Upper lobe of right lung (tissue), 1 donor: Measurements from ENCODE around the gene EIF5B. TPM values are rescaled to one million over a fixed set of nuclear protein-coding genes. Genes with fewer than 3 reads are reported as not detected.

ENCODE experiments used
- ATAC-seq: fragments of 200-7000 bp; cut with Tn5 transposase; one replicate; pipeline ENCODE4 v1.9.1; 2020; ENCODE audit warnings: mild to moderate bottlenecking, moderate library complexity
- DNase-seq: peaks from one replicate; pipeline ENCODE4 v3.0.0-alpha.2; 2020
- H3K27ac ChIP-seq: fragments of 200-600 bp; one replicate; pipeline ENCODE4 v1.8.0; 2022
- H3K27me3 ChIP-seq: fragments of 200-600 bp; one replicate; pipeline ENCODE4 v1.8.0; 2022; ENCODE audit warnings: mild to moderate bottlenecking
- H3K36me3 ChIP-seq: fragments of 200-600 bp; one replicate; pipeline ENCODE4 v1.8.0; 2022
- H3K4me1 ChIP-seq: fragments of 200-600 bp; one replicate; pipeline ENCODE4 v1.8.0; 2022
- H3K4me3 ChIP-seq: fragments of 200-600 bp; one replicate; pipeline ENCODE4 v1.8.0; 2022; ENCODE audit warnings: mild to moderate bottlenecking
- H3K9me3 ChIP-seq: fragments of 200-600 bp; one replicate; pipeline ENCODE4 v1.8.0; 2022
- CTCF ChIP-seq: fragments of 200-600 bp; IDR thresholded peaks from one replicate; pipeline ENCODE4 v1.8.0; 2022; ENCODE audit warnings: antibody characterized with exemption
- intact Hi-C: fragments of 100-400 bp; cut with DNase I; formaldehyde crosslinking; loops from one replicate; pipeline ENCODE4 v1.11.0; 2022
- total RNA-seq: library from RNA; stranded (reverse); fragmentation: NEBNext Ultra II Directional; extraction: Animal tissue kit (Norgen Biotek cat#: 25700); gene quantifications from one replicate; pipeline ENCODE4 v1.2.1, GENCODE V29; 2021
- donor health status: DM: no; HTN: yes; CAD: no; lungs with severe emphysema.

Gene EIF5B
- total RNA-seq, 1 donor from 2014 or later = 30.4 TPM

GRCh38 chr2:99389946-99390345 is 52.8 kb downstream of the EIF5B start:
- ATAC-seq = no peak
- Histone ChIP-seq H3K27me3 (no peaks in the 10 kb centered on the region), H3K4me1 (no peaks in the 10 kb centered on the region), H3K9me3 (no peaks in the 10 kb centered on the region), H3K4me3 (no peak overlapping the region), H3K27ac (no peak overlapping the region), H3K36me3 (peaks cover 61% of the 10 kb centered on the region)
- no peak for TF ChIP-seq CTCF
- DNase-seq = no peak
- intact Hi-C loops = no loop called here

GRCh38 chr2:99395589-99396130 is 58.5 kb downstream of the EIF5B start:
- H3K36me3 ChIP-seq = peaks cover 98% of the 10 kb centered on the region

GRCh38 chr2:99397266-99397920 is 60.2 kb downstream of the EIF5B start:
- no peak for TF ChIP-seq CTCF
- no peaks in the 10 kb centered on the region for H3K27me3 ChIP-seq
- H3K9me3 ChIP-seq = no peaks in the 10 kb centered on the region
- H3K36me3 ChIP-seq = peaks cover 100% of the 10 kb centered on the region
- intact Hi-C loops = no loop called here
- H3K4me1 ChIP-seq = no peaks in the 10 kb centered on the region
- H3K4me3 ChIP-seq = no peak overlapping the region
- H3K27ac ChIP-seq = no peak overlapping the region
- DNase-seq (no peak), ATAC-seq (no peak)

More at GRCh38 chr2:99395589-99396130, 58.5 kb downstream of the EIF5B start:
- no peak for DNase-seq
- H3K9me3 ChIP-seq = no peaks in the 10 kb centered on the region
- no peak for TF ChIP-seq CTCF
- H3K4me1 ChIP-seq = no peaks in the 10 kb centered on the region
- H3K4me3 ChIP-seq = no peak overlapping the region
- intact Hi-C loops = no loop called here
- H3K27me3 ChIP-seq = no peaks in the 10 kb centered on the region
- H3K27ac ChIP-seq = no peak overlapping the region
- ATAC-seq = peak; percentile 46

- ATAC-seq = no peak
- no peak overlapping the region for H3K27ac ChIP-seq
Measured at GRCh38 chr2:99398303-99398702, 61.1 kb downstream of the EIF5B start.

GRCh38 chr2:99399063-99399462 is 61.9 kb downstream of the EIF5B start:
- Histone ChIP-seq H3K9me3 (no peaks in the 10 kb centered on the region), H3K36me3 (peaks cover 100% of the 10 kb centered on the region), H3K27ac (no peak overlapping the region), H3K4me1 (no peaks in the 10 kb centered on the region), H3K4me3 (no peak overlapping the region), H3K27me3 (no peaks in the 10 kb centered on the region)
- TF ChIP-seq CTCF = no peak
- DNase-seq (no peak), ATAC-seq (no peak)
- intact Hi-C loops = no loop called here

More at GRCh38 chr2:99398303-99398702, 61.1 kb downstream of the EIF5B start:
- DNase-seq = no peak
- H3K4me3 ChIP-seq = no peak overlapping the region
- intact Hi-C loops = no loop called here
- peaks cover 100% of the 10 kb centered on the region for H3K36me3 ChIP-seq
- no peak for TF ChIP-seq CTCF
- no peaks in the 10 kb centered on the region for H3K9me3 ChIP-seq
- no peaks in the 10 kb centered on the region for H3K27me3 ChIP-seq
- no peaks in the 10 kb centered on the region for H3K4me1 ChIP-seq
